B cell (primary cell): ENCODE data around the gene ZBTB24. TPM values are rescaled to one million over a fixed set of nuclear protein-coding genes. Genes with fewer than 3 reads are reported as not detected.

Source experiments
- ATAC-seq: fragments of 200-7000 bp; cut with Tn5 transposase; one replicate; pipeline ENCODE4 v1.10.0; 2021; ENCODE audit warnings: low read depth, mild to moderate bottlenecking, moderate number of reproducible peaks, moderate library complexity
- CTCF ChIA-PET: fragments of 350-600 bp; sonication (Branson Sonifier 250); formaldehyde crosslinking; loops from one replicate; lab custom pipeline; 2021; ENCODE audit warnings: antibody characterized with exemption, inconsistent platforms; lab: Charles Lee
- POLR2A ChIA-PET: fragments of 350-600 bp; sonication (Branson Sonifier 250); formaldehyde crosslinking; loops from one replicate; lab custom pipeline; 2021; ENCODE audit warnings: antibody characterized with exemption; lab: Charles Lee
- DNase-seq: peaks from one replicate; pipeline ENCODE4 v3.0.0; 2013
- H2AFZ ChIP-seq: 2 replicates; pipeline ENCODE4 v1.6.1; 2012; ENCODE audit warnings: mild to moderate bottlenecking, low read depth, low read length; ENCODE audit not compliant: insufficient read depth, poor library complexity, severe bottlenecking
- H3K27ac ChIP-seq, 2 donors: 1 replicate in 1 of 2; 2 replicates in 1 of 2; pipeline ENCODE4 v1.5.1; 2012 to 2013; ENCODE audit warnings: low read length in 2 of 2, mild to moderate bottlenecking in 2 of 2, moderate library complexity in 1 of 2
- H3K27me3 ChIP-seq, 4 experiments: fragments of 200-600 bp in 1 of 4; sonication (generic) in 1 of 4; replicated peaks in 1 of 4; 1 replicate in 2 of 4; 2 replicates in 2 of 4; pipeline versions ENCODE4 v1.6.1 to v1.7.0; 2013 to 2016; ENCODE audit warnings: low read length in 3 of 4, mild to moderate bottlenecking in 2 of 4, mixed read lengths in 1 of 4, moderate library complexity in 1 of 4; ENCODE audit not compliant: insufficient read depth in 4 of 4, control insufficient read depth in 3 of 4; ENCODE audit errors: control extremely low read depth in 1 of 4
- H3K36me3 ChIP-seq, 2 experiments: replicated peaks in 1 of 2; 1 replicate in 1 of 2; 2 replicates in 1 of 2; pipeline versions ENCODE4 v1.6.1 to v1.7.1; 2013; ENCODE audit warnings: low read length in 1 of 2; ENCODE audit not compliant: insufficient read depth in 2 of 2, control insufficient read depth in 1 of 2; ENCODE audit errors: control extremely low read depth in 1 of 2, extremely low read depth in 1 of 2
- H3K4me1 ChIP-seq, 2 donors: fragments of 200-600 bp in 1 of 2; sonication (generic) in 1 of 2; 1 replicate in 1 of 2; 2 replicates in 1 of 2; pipeline versions ENCODE4 v1.5.1 to v1.6.1; 2013 to 2017; ENCODE audit warnings: low read length in 2 of 2; ENCODE audit not compliant: control insufficient read depth in 2 of 2, insufficient read depth in 2 of 2
- H3K4me2 ChIP-seq: replicated peaks from 2 replicates; pipeline ENCODE3; 2012; ENCODE audit warnings: mild to moderate bottlenecking, low read depth, low read length; ENCODE audit not compliant: poor library complexity, severe bottlenecking
- H3K4me3 ChIP-seq, 5 experiments: fragments of 200-600 bp in 1 of 5; sonication (generic) in 1 of 5; 1 replicate in 3 of 5; 2 replicates in 2 of 5; pipeline versions ENCODE4 v1.5.1 to v1.7.0; 2011 to 2016; ENCODE audit warnings: low read length in 4 of 5, mild to moderate bottlenecking in 4 of 5, low read depth in 2 of 5, control low read depth in 1 of 5, moderate library complexity in 1 of 5; ENCODE audit not compliant: insufficient read depth in 1 of 5; ENCODE audit errors: control extremely low read depth in 1 of 5, extremely low read depth in 1 of 5
- H3K79me2 ChIP-seq: fragments of 200-600 bp; sonication (generic); one replicate; pipeline ENCODE4 v1.6.0; 2016; ENCODE audit warnings: low read length; ENCODE audit not compliant: control insufficient read depth, insufficient read depth
- H3K9ac ChIP-seq: fragments of 200-600 bp; sonication (generic); 2 replicates; pipeline ENCODE4 v1.6.1; 2017; ENCODE audit warnings: mild to moderate bottlenecking, low read length, moderate library complexity
- H3K9me3 ChIP-seq, 3 donors: one replicate each; pipeline versions ENCODE4 v1.6.1 to v1.7.1; 2013; ENCODE audit warnings: low read length in 2 of 3; ENCODE audit not compliant: control insufficient read depth in 2 of 3, insufficient read depth in 1 of 3; ENCODE audit errors: control extremely low read depth in 1 of 3
- H4K20me1 ChIP-seq: 2 replicates; pipeline ENCODE4 v1.6.0; 2012; ENCODE audit warnings: mild to moderate bottlenecking, low read length; ENCODE audit not compliant: insufficient read depth, control insufficient read depth, poor library complexity, severe bottlenecking
- H3K27ac Mint-ChIP-seq: one replicate; pipeline ENCODE4 v1.8.0; 2021; ENCODE audit warnings: mixed read lengths
- H3K27me3 Mint-ChIP-seq: one replicate; pipeline ENCODE4 v1.8.0; 2021; ENCODE audit warnings: mixed read lengths
- H3K4me1 Mint-ChIP-seq: one replicate; pipeline ENCODE4 v1.8.0; 2021; ENCODE audit warnings: mixed read lengths
- H3K4me3 Mint-ChIP-seq: one replicate; pipeline ENCODE4 v1.8.0; 2021; ENCODE audit warnings: mixed read lengths
- H3K9me3 Mint-ChIP-seq: one replicate; pipeline ENCODE4 v1.8.0; 2022; ENCODE audit warnings: mixed read lengths; ENCODE audit not compliant: insufficient read depth
- EZH2 ChIP-seq: IDR thresholded peaks from 2 replicates; pipeline ENCODE4 v1.6.1; 2012; ENCODE audit warnings: borderline replicate concordance, low read depth, mild to moderate bottlenecking, moderate library complexity, low read length; ENCODE audit not compliant: insufficient read depth, poor library complexity, severe bottlenecking
- WGBS: methylation state at CpG from one replicate; pipeline ENCODE4 v1.1.5; 2013; ENCODE audit warnings: missing lambda C conversion rate; ENCODE audit not compliant: insufficient coverage; 5-methylcytosine and 5-hydroxymethylcytosine counted together
- intact Hi-C: fragments of 100-400 bp; cut with micrococcal nuclease; formaldehyde crosslinking; loops from one replicate; pipeline ENCODE4 v1.10.0; 2022
- polyA plus RNA-seq: library from polyadenylated mRNA; depleted of rRNA; stranded (reverse); fragments of >200 nt; gene quantifications from 2 replicates; pipeline ENCODE4 v1.2.3, GENCODE V29; 2012
- total RNA-seq, 2 donors: library from RNA; stranded (reverse); fragments of 120-200 nt in 1 of 2; gene quantifications; 1 replicate in 1 of 2; 2 replicates in 1 of 2; pipeline versions ENCODE4 v1.2.3 to v1.2.4, GENCODE V29; 2013 to 2022
- TF ChIP-seq, protein P1 (sequence below): fragments of 200-600 bp; IDR thresholded peaks from one replicate; pipeline ENCODE4 v1.8.0; 2022; ENCODE audit warnings: antibody characterized with exemption, mild to moderate bottlenecking

ZBTB24 gene
- total and polyA plus RNA-seq, 2 donors (not counting 1 experiment from before 2014, with no cell fraction given), result 10.6 to 31.4 TPM

DNA sequence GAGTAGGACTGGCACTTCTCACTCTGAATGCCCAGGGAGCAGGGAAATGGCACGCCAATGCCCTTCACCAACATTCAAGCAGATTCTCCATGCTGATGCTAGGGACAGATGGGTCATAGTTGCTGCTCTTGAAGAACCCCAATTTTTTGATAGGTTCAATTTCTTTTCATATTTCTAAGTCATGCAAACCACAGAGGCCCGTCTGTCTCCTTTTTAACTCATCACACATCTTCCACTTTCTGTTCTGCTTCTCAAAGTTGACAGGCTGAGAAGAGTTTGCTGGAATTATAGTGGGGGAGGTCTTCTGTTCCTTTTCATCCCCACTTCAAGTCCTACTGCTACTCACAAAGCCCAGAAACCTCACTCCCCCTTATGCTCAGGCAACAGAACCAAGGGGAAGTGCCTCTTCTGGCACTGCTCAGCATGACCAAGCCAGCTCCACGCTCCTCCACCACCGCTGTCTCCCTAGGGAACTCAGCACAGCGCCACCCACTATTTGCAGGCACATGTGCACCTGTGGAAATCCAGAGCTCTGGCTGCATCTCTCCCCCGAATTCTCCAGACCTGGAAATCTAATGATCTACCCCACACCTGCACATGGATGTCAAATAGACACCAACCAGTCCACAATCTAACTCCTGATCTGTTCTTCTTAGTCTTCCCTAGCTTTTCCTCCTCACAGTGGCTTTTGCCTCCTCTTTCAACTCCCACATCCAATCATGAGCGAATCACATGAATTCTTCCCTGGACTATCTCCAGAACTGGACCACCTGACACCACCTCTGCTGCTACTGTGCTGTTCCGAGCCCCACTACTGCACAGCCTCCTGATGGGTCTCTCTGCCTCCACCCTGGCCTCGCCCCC is 10.7 kb downstream of the ZBTB24 start:
- ChIA-PET CTCF (interaction anchor here (0.7 to 2.3 kb wide), 7 partner anchors 8 to 568 kb away, joined by 3 to 5 read pairs (median 4); partner anchors contain the start of genes MICAL1, PPIL6 and SMPD2), POLR2A (interaction anchor here (1.0 kb wide), 1 partner anchor 17 kb away, joined by 3 read pairs; the partner anchor contains the start of gene MICAL1)
- intact Hi-C loops, result no loop called here
- Histone ChIP-seq H3K9me3 (no peaks in the 10 kb centered on the region), H3K36me3 (peaks cover 0 to 88% of the 10 kb centered on the region in 2 experiments), H3K4me3 (no peak overlapping the region), H3K79me2 (peaks cover 86% of the 10 kb centered on the region), H3K4me2 (peak overlapping the region; percentile 42), H3K27ac (peak overlapping the region in 1 of 2 donors; percentile 3), H4K20me1 (peaks cover 55% of the 10 kb centered on the region), H3K27me3 (no peaks in the 10 kb centered on the region), H3K9ac (peak overlapping the region; percentile 11), H3K4me1 (peaks cover 29 to 30% of the 10 kb centered on the region in 2 donors), H2AFZ (no peak overlapping the region)
- Mint-ChIP-seq H3K27me3 (no peaks in the 10 kb centered on the region), H3K4me3 (peak overlapping the region; percentile 42), H3K4me1 (peaks cover 61% of the 10 kb centered on the region), H3K27ac (peak overlapping the region; percentile 62), H3K9me3 (no peaks in the 10 kb centered on the region)
- ATAC-seq, result peak; percentile 93
- TF ChIP-seq, protein P1, sequence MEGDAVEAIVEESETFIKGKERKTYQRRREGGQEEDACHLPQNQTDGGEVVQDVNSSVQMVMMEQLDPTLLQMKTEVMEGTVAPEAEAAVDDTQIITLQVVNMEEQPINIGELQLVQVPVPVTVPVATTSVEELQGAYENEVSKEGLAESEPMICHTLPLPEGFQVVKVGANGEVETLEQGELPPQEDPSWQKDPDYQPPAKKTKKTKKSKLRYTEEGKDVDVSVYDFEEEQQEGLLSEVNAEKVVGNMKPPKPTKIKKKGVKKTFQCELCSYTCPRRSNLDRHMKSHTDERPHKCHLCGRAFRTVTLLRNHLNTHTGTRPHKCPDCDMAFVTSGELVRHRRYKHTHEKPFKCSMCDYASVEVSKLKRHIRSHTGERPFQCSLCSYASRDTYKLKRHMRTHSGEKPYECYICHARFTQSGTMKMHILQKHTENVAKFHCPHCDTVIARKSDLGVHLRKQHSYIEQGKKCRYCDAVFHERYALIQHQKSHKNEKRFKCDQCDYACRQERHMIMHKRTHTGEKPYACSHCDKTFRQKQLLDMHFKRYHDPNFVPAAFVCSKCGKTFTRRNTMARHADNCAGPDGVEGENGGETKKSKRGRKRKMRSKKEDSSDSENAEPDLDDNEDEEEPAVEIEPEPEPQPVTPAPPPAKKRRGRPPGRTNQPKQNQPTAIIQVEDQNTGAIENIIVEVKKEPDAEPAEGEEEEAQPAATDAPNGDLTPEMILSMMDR, result no peak
- no peak for TF ChIP-seq EZH2
- WGBS, result 55% methylated on average over 8 of the region's 9 CpGs
- peak; percentile 67 for DNase-seq
